H9 (cell line): ENCODE results near the gene LRIT3. TPM values are rescaled to one million over a fixed set of nuclear protein-coding genes. Genes with fewer than 3 reads are reported as not detected.
A peak's percentile ranks its signal among the peaks of the same experiment; 100 is the strongest.

Experiments used
- DNase-seq: peaks from one replicate; pipeline ENCODE4 v3.0.0-alpha.2; 2017
- H2AFZ ChIP-seq: one replicate; pipeline ENCODE4 v1.6.1; 2013; ENCODE audit warnings: mild to moderate bottlenecking, low read length, control low read depth, moderate library complexity
- H2AK5ac ChIP-seq: 2 replicates; pipeline ENCODE4 v1.6.1; 2013; ENCODE audit warnings: low read length, control low read depth, mixed read lengths; ENCODE audit not compliant: insufficient read length
- H2BK120ac ChIP-seq: one replicate; pipeline ENCODE4 v1.6.1; 2013; ENCODE audit warnings: low read depth, mild to moderate bottlenecking, low read length, control low read depth, inconsistent platforms; ENCODE audit not compliant: poor library complexity, severe bottlenecking
- H2BK12ac ChIP-seq: 2 replicates; pipeline ENCODE4 v1.6.1; 2013; ENCODE audit warnings: low read length, control low read depth, mixed read lengths, low read depth; ENCODE audit not compliant: insufficient read length
- H2BK15ac ChIP-seq: 2 replicates; pipeline ENCODE4 v1.6.1; 2013; ENCODE audit warnings: low read depth, low read length, control low read depth
- H2BK20ac ChIP-seq: one replicate; pipeline ENCODE4 v1.6.1; 2013; ENCODE audit warnings: low read depth, mild to moderate bottlenecking, low read length, control low read depth, inconsistent platforms; ENCODE audit not compliant: poor library complexity, severe bottlenecking
- H2BK5ac ChIP-seq: 2 replicates; pipeline ENCODE4 v1.6.1; 2013; ENCODE audit warnings: low read length, control low read depth, mixed read lengths; ENCODE audit not compliant: insufficient read length
- H3K14ac ChIP-seq: 2 replicates; pipeline ENCODE4 v1.6.1; 2013; ENCODE audit warnings: low read length, control low read depth; ENCODE audit not compliant: insufficient read depth
- H3K18ac ChIP-seq: 2 replicates; pipeline ENCODE4 v1.6.1; 2013; ENCODE audit warnings: low read depth, mild to moderate bottlenecking, mixed read lengths, low read length, control low read depth; ENCODE audit not compliant: insufficient read length
- H3K23ac ChIP-seq: 2 replicates; pipeline ENCODE4 v1.6.1; 2013; ENCODE audit warnings: low read length, control low read depth, mixed read lengths, low read depth; ENCODE audit not compliant: insufficient read length
- H3K23me2 ChIP-seq: 2 replicates; pipeline ENCODE4 v1.6.1; 2013; ENCODE audit warnings: low read depth, mild to moderate bottlenecking, mixed read lengths, low read length, control low read depth; ENCODE audit not compliant: insufficient read length, poor library complexity, severe bottlenecking
- H3K27ac ChIP-seq: 2 replicates; pipeline ENCODE4 v1.5.1; 2013; ENCODE audit warnings: low read length, control low read depth, mixed read lengths, low read depth; ENCODE audit not compliant: insufficient read length
- H3K27me3 ChIP-seq: 2 replicates; pipeline ENCODE4 v1.6.1; 2013; ENCODE audit warnings: low read length, control low read depth, inconsistent platforms; ENCODE audit not compliant: insufficient read depth
- H3K4ac ChIP-seq: 2 replicates; pipeline ENCODE4 v1.6.1; 2013; ENCODE audit warnings: low read depth, mild to moderate bottlenecking, control low read depth, inconsistent platforms, low read length, moderate library complexity
- H3K4me1 ChIP-seq: 2 replicates; pipeline ENCODE4 v1.6.1; 2013; ENCODE audit warnings: low read length, control low read depth, inconsistent platforms; ENCODE audit not compliant: insufficient read depth
- H3K4me2 ChIP-seq: 2 replicates; pipeline ENCODE4 v1.6.1; 2013; ENCODE audit warnings: low read length, control low read depth, mixed read lengths; ENCODE audit not compliant: insufficient read length, insufficient read depth
- H3K56ac ChIP-seq: 2 replicates; pipeline ENCODE4 v1.6.1; 2013; ENCODE audit warnings: low read depth, mild to moderate bottlenecking, mixed read lengths, low read length, control low read depth; ENCODE audit not compliant: insufficient read length
- H3K79me1 ChIP-seq: 2 replicates; pipeline ENCODE4 v1.6.1; 2013; ENCODE audit warnings: low read depth, mild to moderate bottlenecking, moderate library complexity, low read length, control low read depth, inconsistent platforms; ENCODE audit not compliant: insufficient read depth, poor library complexity, severe bottlenecking
- H3K79me2 ChIP-seq: 2 replicates; pipeline ENCODE4 v1.6.1; 2013; ENCODE audit warnings: low read length, control low read depth, inconsistent platforms; ENCODE audit not compliant: insufficient read depth
- H3K9ac ChIP-seq: 2 replicates; pipeline ENCODE4 v1.6.1; 2013; ENCODE audit warnings: low read length, control low read depth, mixed read lengths; ENCODE audit not compliant: insufficient read length; ENCODE audit errors: extremely low read depth
- H3K9me3 ChIP-seq: one replicate; pipeline ENCODE4 v1.6.1; 2013; ENCODE audit warnings: low read depth, low read length, inconsistent platforms; ENCODE audit not compliant: control insufficient read depth
- H3T11ph ChIP-seq: one replicate; pipeline ENCODE4 v1.6.1; 2013; ENCODE audit warnings: mild to moderate bottlenecking, low read length, control low read depth, inconsistent platforms
- H4K20me1 ChIP-seq: one replicate; pipeline ENCODE4 v1.6.1; 2013; ENCODE audit not compliant: control insufficient read depth, insufficient read length, insufficient read depth
- H4K5ac ChIP-seq: 2 replicates; pipeline ENCODE4 v1.6.1; 2013; ENCODE audit warnings: low read depth, mild to moderate bottlenecking, mixed read lengths, low read length, control low read depth; ENCODE audit not compliant: insufficient read length
- H4K8ac ChIP-seq: replicated peaks from 2 replicates; pipeline ENCODE4 v1.6.1; 2013; ENCODE audit warnings: low read length, control low read depth, mixed read lengths, low read depth; ENCODE audit not compliant: insufficient read length
- H4K91ac ChIP-seq: 2 replicates; pipeline ENCODE4 v1.6.1; 2013; ENCODE audit warnings: low read depth, mild to moderate bottlenecking, moderate library complexity, mixed read lengths, low read length, control low read depth; ENCODE audit not compliant: insufficient read length
- H3K27ac Mint-ChIP-seq, 3 experiments: 2 replicates in 2 of 3; 3 replicates in 1 of 3; pipeline ENCODE4 v1.8.0; 2020 to 2021; ENCODE audit warnings: mixed read lengths in 3 of 3, mild to moderate bottlenecking in 1 of 3, moderate library complexity in 1 of 3
- H3K27me3 Mint-ChIP-seq: 2 replicates; pipeline ENCODE4 v1.8.0; 2021; ENCODE audit warnings: low read depth, mild to moderate bottlenecking, moderate library complexity, mixed read lengths
- H3K36me3 Mint-ChIP-seq, 3 experiments: 2 replicates in 2 of 3; 3 replicates in 1 of 3; pipeline ENCODE4 v1.8.0; 2020 to 2021; ENCODE audit warnings: low read depth in 3 of 3, mixed read lengths in 3 of 3; ENCODE audit not compliant: insufficient read depth in 1 of 3
- H3K4me1 Mint-ChIP-seq, 2 experiments: 2 replicates each; pipeline ENCODE4 v1.8.0; 2020; ENCODE audit warnings: mixed read lengths in 2 of 2
- H3K4me3 Mint-ChIP-seq, 2 experiments: 2 replicates in 1 of 2; 3 replicates in 1 of 2; pipeline ENCODE4 v1.8.0; 2020 to 2021; ENCODE audit warnings: mild to moderate bottlenecking in 2 of 2, mixed read lengths in 2 of 2, moderate library complexity in 1 of 2
- H3K9me3 Mint-ChIP-seq, 2 experiments: 2 replicates in 1 of 2; 3 replicates in 1 of 2; pipeline ENCODE4 v1.8.0; 2020; ENCODE audit warnings: mild to moderate bottlenecking in 2 of 2, mixed read lengths in 2 of 2, moderate library complexity in 1 of 2
- total RNA-seq: library from RNA; stranded (reverse); gene quantifications from 2 replicates; pipeline ENCODE4 v1.2.1, GENCODE V29; 2021
- TF ChIP-seq, protein P1 (sequence below): fragments of 200-600 bp; sonication (generic); conservative IDR thresholded peaks from 3 replicates; pipeline ENCODE4 v1.8.0; 2021; ENCODE audit warnings: antibody characterized with exemption, mild to moderate bottlenecking

The LRIT3 gene
- total RNA-seq, 1 experiment from 2014 or later, result 0.07 TPM

DNA sequence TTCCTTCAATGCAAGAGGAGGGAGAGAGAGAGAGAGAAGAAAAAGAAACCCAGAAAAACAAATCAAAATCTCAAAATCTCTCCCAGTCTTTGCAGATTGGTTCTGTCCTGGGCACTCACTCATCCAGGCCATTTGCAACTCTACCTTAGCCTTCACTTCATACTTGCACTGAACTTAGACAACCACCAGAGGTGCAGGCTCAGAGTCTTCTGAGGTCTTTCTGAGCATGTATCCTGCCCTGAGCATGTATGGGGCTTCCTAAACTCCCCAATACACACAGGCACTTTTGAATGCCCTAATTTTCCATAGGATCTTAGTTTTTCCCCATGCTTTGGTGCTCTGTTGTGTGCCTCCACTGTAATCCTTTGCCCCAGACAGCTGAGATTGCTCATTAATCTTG is 49.0 kb upstream of the LRIT3 start:
- Histone ChIP-seq H2BK120ac (no peak overlapping the region), H3K23ac (no peak overlapping the region), H3K27ac (no peak overlapping the region), H3K14ac (no peak overlapping the region), H4K91ac (no peak overlapping the region), H2AFZ (no peak overlapping the region), H3K27me3 (no peaks in the 10 kb centered on the region), H4K5ac (no peak overlapping the region), H2BK15ac (no peak overlapping the region), H3T11ph (no peak overlapping the region), H3K4me2 (no peak overlapping the region), H2BK20ac (no peak overlapping the region), H3K79me1 (no peaks in the 10 kb centered on the region), H3K23me2 (no peaks in the 10 kb centered on the region), H3K4ac (no peak overlapping the region), H3K79me2 (no peaks in the 10 kb centered on the region), H2AK5ac (no peak overlapping the region), H3K4me1 (no peaks in the 10 kb centered on the region), H2BK5ac (no peak overlapping the region), H2BK12ac (no peak overlapping the region), H3K18ac (no peak overlapping the region), H3K9ac (no peak overlapping the region), H3K56ac (no peak overlapping the region), H3K9me3 (no peaks in the 10 kb centered on the region), H4K8ac (no peak overlapping the region), H4K20me1 (no peaks in the 10 kb centered on the region)
- Mint-ChIP-seq H3K4me1 (no peaks in the 10 kb centered on the region), H3K4me3 (no peak overlapping the region), H3K27me3 (peaks cover 2% of the 10 kb centered on the region; the same call in 1 of the 2 replicates), H3K9me3 (peaks cover 7 to 18% of the 10 kb centered on the region in 2 experiments; a peak in 4 of 5 replicates), H3K27ac (no peak overlapping the region), H3K36me3 (no peaks in the 10 kb centered on the region; a peak in 2 of 7 replicates)
- TF ChIP-seq, protein P1, sequence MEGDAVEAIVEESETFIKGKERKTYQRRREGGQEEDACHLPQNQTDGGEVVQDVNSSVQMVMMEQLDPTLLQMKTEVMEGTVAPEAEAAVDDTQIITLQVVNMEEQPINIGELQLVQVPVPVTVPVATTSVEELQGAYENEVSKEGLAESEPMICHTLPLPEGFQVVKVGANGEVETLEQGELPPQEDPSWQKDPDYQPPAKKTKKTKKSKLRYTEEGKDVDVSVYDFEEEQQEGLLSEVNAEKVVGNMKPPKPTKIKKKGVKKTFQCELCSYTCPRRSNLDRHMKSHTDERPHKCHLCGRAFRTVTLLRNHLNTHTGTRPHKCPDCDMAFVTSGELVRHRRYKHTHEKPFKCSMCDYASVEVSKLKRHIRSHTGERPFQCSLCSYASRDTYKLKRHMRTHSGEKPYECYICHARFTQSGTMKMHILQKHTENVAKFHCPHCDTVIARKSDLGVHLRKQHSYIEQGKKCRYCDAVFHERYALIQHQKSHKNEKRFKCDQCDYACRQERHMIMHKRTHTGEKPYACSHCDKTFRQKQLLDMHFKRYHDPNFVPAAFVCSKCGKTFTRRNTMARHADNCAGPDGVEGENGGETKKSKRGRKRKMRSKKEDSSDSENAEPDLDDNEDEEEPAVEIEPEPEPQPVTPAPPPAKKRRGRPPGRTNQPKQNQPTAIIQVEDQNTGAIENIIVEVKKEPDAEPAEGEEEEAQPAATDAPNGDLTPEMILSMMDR, result peak; percentile 24; the same call in 2 of the 3 replicates
- DNase-seq, result no peak
